ENCODE measurements around the gene SLC29A3.
A peak's percentile ranks its signal among the peaks of the same experiment; 100 is the strongest.
"Not testable (repeated sequence)": the region's sequence is repeated elsewhere in the genome, so short reads cannot be mapped to it uniquely, and the experiment has no call there.

SLC29A3 gene

GRCh38 chr10:71346731-71347130 is 27.7 kb downstream of the SLC29A3 start:
- DNase-seq = no peak
- no peak for ATAC-seq

- no peak for ATAC-seq
- no peak for DNase-seq
These were observed 28.7 kb downstream of the SLC29A3 start for GRCh38 chr10:71347587-71348395.

- ATAC-seq = no peak
- no peak for DNase-seq
These were observed 29.8 kb downstream of the SLC29A3 start for GRCh38 chr10:71348850-71349249.

GRCh38 chr10:71349406-71349805 is 30.3 kb downstream of the SLC29A3 start:
- ATAC-seq (no peak), DNase-seq (no peak)

- ATAC-seq (no peak), DNase-seq (no peak)
These were observed 32.0 kb downstream of the SLC29A3 start for GRCh38 chr10:71351087-71351486.

GRCh38 chr10:71351628-71352319 is 32.7 kb downstream of the SLC29A3 start:
- DNase-seq = no peak
- ATAC-seq = no peak

- no peak for ATAC-seq
These were observed 34.6 kb downstream of the SLC29A3 start for GRCh38 chr10:71353639-71354038.

GRCh38 chr10:71354776-71355175 is 35.7 kb downstream of the SLC29A3 start:
- ATAC-seq (no peak), DNase-seq (no peak)

More at GRCh38 chr10:71353639-71354038, 34.6 kb downstream of the SLC29A3 start:
- DNase-seq = no peak

- ATAC-seq (no peak), DNase-seq (no peak)
These were observed 36.8 kb downstream of the SLC29A3 start for GRCh38 chr10:71355886-71356285.

GRCh38 chr10:71357792-71358265 is 38.8 kb downstream of the SLC29A3 start:
- DNase-seq = no peak

GRCh38 chr10:71358277-71358676 is 39.2 kb downstream of the SLC29A3 start:
- ATAC-seq = no peak

More at GRCh38 chr10:71357792-71358265, 38.8 kb downstream of the SLC29A3 start:
- no peak for ATAC-seq

GRCh38 chr10:71358906-71359305 is 39.8 kb downstream of the SLC29A3 start:
- ATAC-seq, DNase-seq: not testable (repeated sequence)

More at GRCh38 chr10:71358277-71358676, 39.2 kb downstream of the SLC29A3 start:
- no peak for DNase-seq

GRCh38 chr10:71359364-71360046 is 40.4 kb downstream of the SLC29A3 start:
- no peak for ATAC-seq
- no peak for DNase-seq

GRCh38 chr10:71360735-71361134 is 41.7 kb downstream of the SLC29A3 start:
- no peak for ATAC-seq

GRCh38 chr10:71361581-71361980 is 42.5 kb downstream of the SLC29A3 start:
- no peak for DNase-seq
- ATAC-seq = no peak

More at GRCh38 chr10:71360735-71361134, 41.7 kb downstream of the SLC29A3 start:
- no peak for DNase-seq

GRCh38 chr10:71362141-71362540 is 43.1 kb downstream of the SLC29A3 start:
- DNase-seq = no peak

GRCh38 chr10:71363936-71364335 is 44.9 kb downstream of the SLC29A3 start:
- DNase-seq (no peak), ATAC-seq (no peak)

More at GRCh38 chr10:71362141-71362540, 43.1 kb downstream of the SLC29A3 start:
- no peak for ATAC-seq

- ATAC-seq (no peak), DNase-seq (no peak)
These were observed 46.3 kb downstream of the SLC29A3 start for GRCh38 chr10:71365366-71365765.

GRCh38 chr10:71366690-71367089 is 47.6 kb downstream of the SLC29A3 start:
- DNase-seq (no peak), ATAC-seq (peak; percentile 16)

GRCh38 chr10:71367271-71367670 is 48.2 kb downstream of the SLC29A3 start:
- ATAC-seq (no peak), DNase-seq (no peak)

- no peak for ATAC-seq
- no peak for DNase-seq
These were observed 49.1 kb downstream of the SLC29A3 start for GRCh38 chr10:71368176-71368575.

GRCh38 chr10:71368643-71369042 is 49.6 kb downstream of the SLC29A3 start:
- DNase-seq (no peak), ATAC-seq (no peak)

GRCh38 chr10:71369602-71370001 is 50.5 kb downstream of the SLC29A3 start:
- ATAC-seq (no peak), DNase-seq (no peak)
